ENCODE results near the gene TMEM52B.
A peak's percentile ranks its signal among the peaks of the same experiment; 100 is the strongest.
"Not testable (repeated sequence)": the region's sequence is repeated elsewhere in the genome, so short reads cannot be mapped to it uniquely, and the experiment has no call there.

The TMEM52B gene

DNA sequence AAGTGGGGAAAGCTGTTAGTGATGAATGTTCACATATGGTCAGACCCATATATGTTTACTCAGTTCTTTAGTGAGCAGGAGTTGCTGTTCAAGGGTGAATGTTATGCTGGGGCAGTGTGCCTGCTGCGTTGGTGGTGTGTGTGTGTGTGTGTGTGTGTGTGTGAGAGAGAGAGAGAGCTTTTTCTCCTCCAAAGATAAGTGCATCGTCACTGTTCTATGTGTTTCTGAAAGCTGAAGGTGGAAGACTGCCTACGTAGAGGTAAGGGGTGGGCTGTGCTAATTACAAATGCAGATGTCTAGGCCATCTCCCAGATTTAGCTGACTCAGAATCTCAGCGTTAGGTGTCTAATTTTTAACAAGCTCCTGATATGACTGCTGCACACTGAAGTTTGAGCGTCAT lies 44.4 kb downstream of the TMEM52B start:
- DNase-seq (ENCODE audit: low spot score), result no peak
- TF ChIP-seq, protein P1, sequence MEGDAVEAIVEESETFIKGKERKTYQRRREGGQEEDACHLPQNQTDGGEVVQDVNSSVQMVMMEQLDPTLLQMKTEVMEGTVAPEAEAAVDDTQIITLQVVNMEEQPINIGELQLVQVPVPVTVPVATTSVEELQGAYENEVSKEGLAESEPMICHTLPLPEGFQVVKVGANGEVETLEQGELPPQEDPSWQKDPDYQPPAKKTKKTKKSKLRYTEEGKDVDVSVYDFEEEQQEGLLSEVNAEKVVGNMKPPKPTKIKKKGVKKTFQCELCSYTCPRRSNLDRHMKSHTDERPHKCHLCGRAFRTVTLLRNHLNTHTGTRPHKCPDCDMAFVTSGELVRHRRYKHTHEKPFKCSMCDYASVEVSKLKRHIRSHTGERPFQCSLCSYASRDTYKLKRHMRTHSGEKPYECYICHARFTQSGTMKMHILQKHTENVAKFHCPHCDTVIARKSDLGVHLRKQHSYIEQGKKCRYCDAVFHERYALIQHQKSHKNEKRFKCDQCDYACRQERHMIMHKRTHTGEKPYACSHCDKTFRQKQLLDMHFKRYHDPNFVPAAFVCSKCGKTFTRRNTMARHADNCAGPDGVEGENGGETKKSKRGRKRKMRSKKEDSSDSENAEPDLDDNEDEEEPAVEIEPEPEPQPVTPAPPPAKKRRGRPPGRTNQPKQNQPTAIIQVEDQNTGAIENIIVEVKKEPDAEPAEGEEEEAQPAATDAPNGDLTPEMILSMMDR (IDR thresholded peaks at IDR 0.05; ENCODE audit: borderline replicate concordance, control extremely low read depth, extremely low read depth, insufficient read depth, missing control alignments), result no peak
- in situ Hi-C loops (cut with MboI; ENCODE audit: low sequenced_read_pairs, unreplicated experiment), result no loop called here

DNA sequence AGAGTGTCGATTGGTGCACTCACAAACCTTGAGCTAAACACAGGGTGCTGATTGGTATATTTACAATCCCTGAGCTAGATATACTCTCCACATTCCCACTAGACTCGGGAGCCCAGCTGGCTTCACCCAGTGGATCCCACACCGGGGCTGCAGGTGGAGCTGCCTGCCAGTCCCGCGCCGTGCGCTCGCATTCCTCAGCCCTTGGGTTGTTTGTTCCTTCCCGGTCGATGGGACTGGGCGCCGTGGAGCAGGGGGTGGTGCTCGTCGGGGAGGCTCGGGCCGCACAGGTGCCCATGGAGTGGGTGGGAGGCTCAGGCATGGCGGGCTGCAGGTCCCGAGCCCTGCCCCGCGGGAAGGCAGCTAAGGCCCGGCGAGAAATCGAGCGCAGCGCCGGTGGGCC lies 46.6 kb downstream of the TMEM52B start:
- not testable (repeated sequence) for DNase-seq (ENCODE audit: low spot score)
- in situ Hi-C loops (cut with MboI; ENCODE audit: low sequenced_read_pairs, unreplicated experiment), result loop anchor here (25.0 kb wide), 2 partner anchors 462 to 1262 kb away; no protein-coding TSS in a partner anchor

DNA sequence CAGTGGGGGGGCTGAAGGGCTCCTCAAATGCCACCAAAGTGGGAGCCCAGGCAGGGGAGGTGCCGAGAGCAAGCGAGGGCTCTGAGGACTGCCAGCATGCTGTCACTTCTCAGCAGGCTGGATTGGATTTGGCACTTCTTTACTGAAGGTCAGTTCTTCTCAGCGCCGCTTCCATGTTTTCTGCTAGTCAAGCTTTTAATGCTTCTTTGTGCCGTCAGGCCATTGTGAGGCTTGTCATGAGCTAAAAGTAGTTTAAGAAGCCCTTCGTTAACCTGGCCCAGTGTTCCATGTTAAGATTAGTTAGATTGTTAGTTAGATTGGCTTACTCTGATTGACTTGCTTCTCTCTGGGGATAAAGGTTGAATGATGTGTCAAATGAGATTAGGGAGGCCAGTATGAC lies 47.3 kb downstream of the TMEM52B start:
- DNase-seq (ENCODE audit: low spot score), result no peak
- in situ Hi-C loops (cut with MboI; ENCODE audit: low sequenced_read_pairs, unreplicated experiment), result loop anchor here (25.0 kb wide), 2 partner anchors 461 to 1261 kb away; no protein-coding TSS in a partner anchor
- TF ChIP-seq, protein P1 (IDR thresholded peaks at IDR 0.05; ENCODE audit: borderline replicate concordance, control extremely low read depth, extremely low read depth, insufficient read depth, missing control alignments), result no peak

DNA sequence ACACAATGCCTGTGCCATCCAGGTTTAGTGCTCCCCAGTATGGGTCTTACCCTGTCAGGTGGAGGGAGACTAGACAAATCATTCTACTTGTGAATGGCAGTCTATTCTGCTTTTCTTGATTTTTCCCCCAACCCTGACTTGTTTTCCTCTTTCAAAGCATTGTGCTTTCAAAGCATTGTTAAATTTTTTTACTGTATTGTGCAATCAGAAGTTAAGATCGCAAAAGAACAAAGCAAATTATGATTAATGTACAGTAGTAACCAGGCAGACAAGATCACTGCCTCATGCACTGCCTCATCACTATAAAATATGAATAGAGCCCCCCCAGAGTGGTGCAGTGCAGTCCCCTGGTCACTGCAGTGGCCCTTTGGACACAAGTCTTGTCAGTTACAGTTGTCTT lies 47.9 kb downstream of the TMEM52B start:
- no peak for DNase-seq (ENCODE audit: low spot score)
- TF ChIP-seq, protein P1 (IDR thresholded peaks at IDR 0.05; ENCODE audit: borderline replicate concordance, control extremely low read depth, extremely low read depth, insufficient read depth, missing control alignments), result no peak
- in situ Hi-C loops (cut with MboI; ENCODE audit: low sequenced_read_pairs, unreplicated experiment), result loop anchor here (25.0 kb wide), 2 partner anchors 461 to 1261 kb away; no protein-coding TSS in a partner anchor

DNA sequence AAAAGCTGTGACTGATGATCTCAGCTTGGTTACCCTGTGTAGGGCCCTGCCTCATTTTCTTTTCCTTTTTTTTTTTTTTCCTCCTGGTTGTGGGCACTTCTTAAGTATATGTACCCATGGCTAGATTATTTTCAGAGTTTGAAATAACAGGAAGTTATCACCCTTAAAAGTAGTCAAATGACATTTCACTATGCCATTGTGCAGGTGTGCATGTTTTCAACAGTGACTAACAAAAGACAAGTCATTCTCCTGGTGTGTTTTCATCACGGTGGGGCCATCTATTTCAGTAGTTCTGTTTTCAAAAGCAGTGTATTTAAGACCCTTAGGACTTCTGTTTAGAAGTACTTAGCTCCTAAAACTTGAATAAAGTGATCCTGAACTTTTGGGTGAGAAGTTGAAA lies 48.8 kb downstream of the TMEM52B start:
- TF ChIP-seq, protein P1 (IDR thresholded peaks at IDR 0.05; ENCODE audit: borderline replicate concordance, control extremely low read depth, extremely low read depth, insufficient read depth, missing control alignments), result no peak
- in situ Hi-C loops (cut with MboI; ENCODE audit: low sequenced_read_pairs, unreplicated experiment), result loop anchor here (25.0 kb wide), 2 partner anchors 460 to 1260 kb away; no protein-coding TSS in a partner anchor
- DNase-seq (ENCODE audit: low spot score), result no peak

DNA sequence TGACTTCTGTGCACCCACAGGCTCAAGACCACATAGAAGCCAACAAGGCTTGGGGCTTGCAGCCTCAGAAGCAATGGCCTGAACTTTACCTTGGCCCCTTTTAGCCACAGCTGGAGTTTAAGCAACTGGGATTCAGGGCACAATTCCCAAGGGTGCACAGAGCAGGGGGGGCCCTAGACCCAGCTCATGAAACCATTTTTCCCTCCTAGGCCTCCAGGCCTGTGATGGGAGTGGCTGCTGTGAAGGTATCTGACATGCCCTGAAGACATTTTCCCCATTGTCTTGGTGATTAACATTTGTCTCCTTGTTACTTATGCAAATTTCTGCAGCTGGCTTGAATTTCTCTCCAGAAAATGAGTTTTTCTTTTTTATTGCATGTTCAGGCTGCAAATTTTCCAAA lies 55.7 kb downstream of the TMEM52B start:
- DNase-seq (ENCODE audit: low spot score), result no peak
- in situ Hi-C loops (cut with MboI; ENCODE audit: low sequenced_read_pairs, unreplicated experiment), result loop anchor here (25.0 kb wide), 2 partner anchors 453 to 1253 kb away; no protein-coding TSS in a partner anchor
- TF ChIP-seq, protein P1 (IDR thresholded peaks at IDR 0.05; ENCODE audit: borderline replicate concordance, control extremely low read depth, extremely low read depth, insufficient read depth, missing control alignments), result no peak

DNA sequence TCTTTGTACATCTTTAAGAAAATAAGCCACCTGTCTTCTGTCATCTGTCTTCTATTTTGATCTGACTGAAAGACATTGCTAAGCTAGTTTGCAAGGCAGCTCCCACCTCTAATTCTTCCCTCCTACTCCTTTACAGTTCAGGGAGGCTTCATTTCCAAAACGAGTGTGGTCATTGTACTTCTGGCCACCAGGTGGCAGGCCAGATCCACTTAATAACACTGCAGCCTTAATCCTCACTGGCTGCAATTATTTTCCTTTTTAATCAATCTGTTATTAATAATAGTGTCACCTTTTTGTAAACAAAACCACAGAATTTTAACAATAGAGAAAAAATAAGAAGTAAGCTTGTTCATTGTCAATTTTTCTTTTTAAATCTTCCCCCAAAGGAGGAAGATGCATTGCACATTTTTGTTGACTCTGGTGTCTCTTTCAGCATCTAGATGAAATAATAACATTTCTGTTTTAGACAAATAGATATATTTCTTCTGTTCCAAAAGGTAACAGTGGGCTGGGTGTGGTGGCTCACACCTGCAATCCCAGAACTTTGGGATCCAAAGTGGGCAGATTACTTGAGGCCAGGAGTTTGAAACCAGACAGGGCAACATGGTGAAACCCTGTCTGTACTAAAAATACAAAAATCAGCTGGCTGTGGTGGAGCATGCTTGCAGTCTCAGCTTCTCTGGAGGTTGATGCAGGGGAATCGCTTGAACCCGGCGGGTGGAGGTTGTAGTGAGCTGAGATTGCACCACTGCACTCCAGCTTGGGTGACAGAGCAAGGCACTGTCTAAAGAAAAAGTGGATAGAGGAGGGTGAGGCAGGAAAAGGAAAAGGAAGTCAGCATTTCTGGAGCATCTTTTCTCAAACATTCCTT lies 57.2 kb downstream of the TMEM52B start:
- in situ Hi-C loops (cut with MboI; ENCODE audit: low sequenced_read_pairs, unreplicated experiment), result loop anchor here (5.0 to 25.0 kb wide), 3 partner anchors 326 to 1251 kb away; no protein-coding TSS in a partner anchor
- TF ChIP-seq, protein P1 (IDR thresholded peaks at IDR 0.05; ENCODE audit: borderline replicate concordance, control extremely low read depth, extremely low read depth, insufficient read depth, missing control alignments), result peak; percentile 78
- DNase-seq (ENCODE audit: low spot score), result peak; percentile 50

Measured in GM13976 (cell line).